HG03064 (cell line): Measurements from ENCODE around the gene MKI67.

ENCODE experiments used
- ATAC-seq: cut with Tn5 transposase; IDR thresholded peaks from one replicate; pipeline ENCODE4 v1.9.1; 2021; ENCODE audit warnings: low read depth; ENCODE audit not compliant: unreplicated experiment

The MKI67 gene

DNA sequence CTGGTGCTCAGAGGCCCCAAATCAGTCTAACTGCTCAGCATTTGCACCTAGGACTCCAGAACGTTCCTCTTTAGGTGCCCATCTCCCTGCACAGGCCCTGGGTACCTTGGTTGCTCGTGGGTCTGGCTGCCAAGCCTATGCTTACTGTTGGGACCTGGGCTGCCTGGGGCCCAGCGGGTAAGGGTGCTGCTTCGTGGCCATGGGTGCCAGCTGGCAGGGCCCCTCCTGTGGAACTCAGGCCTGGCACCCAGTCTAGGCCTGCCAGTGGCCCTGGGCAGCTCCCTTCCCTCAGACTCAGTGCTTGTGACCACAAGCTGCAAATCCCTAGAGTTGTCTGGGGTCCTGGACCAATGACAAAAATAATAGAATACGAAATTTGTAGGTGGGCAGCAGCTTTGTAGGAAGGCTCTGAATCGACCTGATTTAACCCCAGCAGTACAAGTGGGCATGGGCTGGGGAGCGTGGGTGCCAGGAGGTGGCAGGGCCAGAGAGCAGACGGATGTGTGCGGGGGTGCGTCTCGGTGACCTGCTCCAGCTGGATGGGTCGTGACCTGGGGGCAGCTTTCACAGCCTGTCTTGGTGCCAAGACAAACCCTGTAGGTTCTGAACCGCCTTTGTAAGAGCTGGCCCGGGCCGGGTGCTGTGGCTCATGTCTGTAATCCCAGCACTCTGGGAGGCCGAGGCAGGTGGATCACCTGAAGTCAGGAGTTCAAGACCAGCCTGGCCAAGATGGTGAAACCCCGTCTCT is 69.7 kb downstream of the MKI67 start:
- no peak for ATAC-seq

- ATAC-seq, result no peak
Measured at GRCh38 chr10:128055061-128055868, 71.0 kb downstream of the MKI67 start.

DNA sequence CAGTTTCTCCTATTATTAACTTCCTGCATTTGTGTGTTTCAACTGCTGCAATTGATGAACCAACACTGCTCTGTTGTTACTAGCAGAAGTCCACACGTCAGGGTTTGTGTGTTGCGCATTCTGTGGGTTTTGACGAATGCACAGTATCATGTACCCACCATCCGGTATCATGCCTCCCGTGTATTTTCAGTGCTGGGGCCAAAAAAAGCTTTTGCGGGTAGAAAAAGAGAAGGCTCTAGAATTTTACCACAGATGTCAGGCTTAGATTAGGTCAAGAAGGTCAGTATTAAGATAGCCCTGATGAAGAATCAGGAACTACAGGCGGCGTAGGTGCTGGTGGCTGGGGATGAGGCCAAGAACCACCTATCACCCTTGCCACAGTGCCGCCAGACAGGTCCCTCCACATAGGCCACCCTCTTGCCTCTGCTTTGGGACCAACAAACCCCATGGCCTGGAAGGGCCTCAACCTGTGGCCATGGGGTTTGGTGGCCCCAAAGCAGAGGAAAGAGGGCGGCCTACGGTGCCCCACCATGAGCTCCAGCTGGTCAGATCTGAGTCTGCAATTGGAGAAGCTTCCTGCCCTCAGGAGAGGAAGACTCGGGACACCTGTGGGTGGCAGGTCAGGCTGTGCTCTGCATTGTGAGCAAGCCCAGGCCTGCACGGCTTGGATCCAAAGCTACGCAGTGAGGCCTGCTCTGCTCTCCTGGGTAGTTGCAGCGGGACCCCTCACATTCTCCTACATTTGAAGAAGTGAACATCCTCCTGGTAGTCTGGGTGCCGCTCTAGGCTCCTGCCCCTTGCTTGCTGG is 71.9 kb downstream of the MKI67 start:
- no peak for ATAC-seq

- ATAC-seq, result no peak
Measured at GRCh38 chr10:128053356-128053755, 72.9 kb downstream of the MKI67 start.

GRCh38 chr10:128052696-128053095 is 73.5 kb downstream of the MKI67 start:
- no peak for ATAC-seq

- no peak for ATAC-seq
Measured at GRCh38 chr10:128051548-128051947, 74.7 kb downstream of the MKI67 start.

- ATAC-seq, result no peak
Measured at GRCh38 chr10:128050936-128051335, 75.3 kb downstream of the MKI67 start.

- ATAC-seq, result no peak
Measured at GRCh38 chr10:128050121-128050516, 76.1 kb downstream of the MKI67 start.

GRCh38 chr10:128049226-128050120 is 76.8 kb downstream of the MKI67 start:
- ATAC-seq, result no peak

DNA sequence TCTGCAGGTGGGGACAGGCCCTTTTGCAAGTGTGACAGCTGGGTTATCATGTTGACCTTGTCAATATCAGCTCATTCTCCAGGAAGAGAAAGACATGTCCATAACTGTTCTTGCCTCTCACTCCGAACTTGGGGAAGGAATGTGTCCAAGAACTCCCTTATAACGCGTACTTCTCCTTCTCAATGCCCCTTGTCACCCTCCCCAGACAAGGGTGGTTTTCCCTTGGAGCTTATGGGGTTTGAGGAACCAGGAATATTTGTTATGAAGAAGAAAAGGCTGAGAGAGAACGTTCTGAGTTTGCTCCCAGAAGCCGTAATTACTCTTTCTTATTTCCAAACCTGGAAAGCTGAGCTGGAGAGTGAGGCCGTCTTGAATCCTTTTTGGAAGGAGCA is 77.4 kb downstream of the MKI67 start:
- ATAC-seq, result no peak

DNA sequence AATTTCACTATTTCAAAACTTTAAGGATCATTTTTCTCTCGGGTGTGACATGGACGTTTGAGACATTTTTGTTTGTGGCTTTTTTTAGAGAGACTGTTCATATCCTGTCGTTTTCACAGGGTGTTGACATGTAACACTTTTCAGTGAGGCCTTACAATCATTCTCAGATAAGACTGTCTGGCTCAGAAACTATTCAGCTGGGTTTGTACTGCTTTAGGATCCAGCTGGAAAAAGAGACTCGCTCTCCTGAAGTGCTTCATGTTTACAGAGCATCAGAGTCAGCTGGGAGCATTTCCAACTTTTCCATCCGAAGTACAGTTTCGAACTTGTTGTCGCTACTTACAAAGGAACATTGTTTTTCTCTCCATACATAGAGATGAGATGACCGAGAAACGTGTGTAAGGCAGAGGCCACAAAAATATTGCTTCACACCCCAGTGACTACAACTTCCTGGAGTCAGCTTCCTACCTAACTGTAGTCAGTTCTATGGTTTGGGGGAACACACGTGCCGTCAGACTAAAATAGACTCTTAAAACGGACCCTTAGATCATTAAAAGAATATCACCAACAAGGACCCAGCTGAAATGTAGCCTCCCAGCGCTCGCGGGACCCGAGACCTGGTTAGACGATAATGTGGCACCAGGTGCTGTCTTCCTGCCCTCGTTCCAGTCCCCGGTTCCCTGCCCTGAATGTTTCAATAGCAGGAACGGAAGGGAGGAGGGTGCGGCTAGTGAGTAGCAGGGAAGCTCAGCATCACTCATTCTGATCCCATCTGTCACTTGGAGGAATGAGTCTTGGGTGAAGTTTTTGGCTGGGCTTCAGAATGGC is 78.0 kb downstream of the MKI67 start:
- no peak for ATAC-seq

DNA sequence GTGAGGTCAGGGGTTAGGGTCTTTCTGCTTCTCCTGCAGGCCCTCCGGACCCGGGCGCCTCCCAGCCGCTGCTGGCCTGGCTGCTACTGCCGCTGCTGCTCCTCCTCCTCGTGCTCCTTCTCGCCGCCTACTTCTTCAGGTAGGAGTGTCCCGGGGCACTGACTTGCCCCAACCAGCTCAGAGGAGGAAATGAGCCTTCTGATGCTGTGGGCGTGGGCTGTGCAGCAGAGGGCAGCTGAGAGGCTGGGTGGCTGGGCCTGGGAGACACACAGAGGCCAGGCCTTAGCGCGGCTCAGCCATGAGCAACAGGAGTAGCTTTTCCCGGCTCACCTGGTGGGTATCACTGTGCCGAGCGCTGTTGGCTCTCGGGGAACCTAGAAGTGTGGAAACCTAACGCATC is 78.9 kb downstream of the MKI67 start:
- ATAC-seq, result peak; percentile 98

DNA sequence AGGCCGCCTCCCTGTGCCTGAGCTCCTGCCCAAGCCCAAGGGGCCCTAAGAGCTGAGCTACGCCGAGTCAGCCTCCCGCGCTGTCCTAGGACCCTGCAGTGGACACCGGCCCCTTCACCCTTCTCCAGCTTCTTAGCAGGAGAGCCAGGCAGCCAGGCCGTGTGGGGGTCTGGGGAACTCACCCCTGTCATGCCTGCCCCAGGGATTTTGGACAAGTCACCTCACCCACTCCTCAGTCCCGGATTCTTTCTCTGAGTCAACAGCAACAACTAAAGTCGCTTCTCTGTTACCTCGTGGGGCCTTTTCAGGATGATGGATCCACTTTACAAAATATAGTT is 79.3 kb downstream of the MKI67 start:
- ATAC-seq, result peak; percentile 3
